Occipital lobe (tissue), 2 donors: Measurements from ENCODE around the gene BLMH. TPM values are rescaled to one million over a fixed set of nuclear protein-coding genes. Genes with fewer than 3 reads are reported as not detected.
A peak's percentile ranks its signal among the peaks of the same experiment; 100 is the strongest.

Experiments used
- DNase-seq: peaks from one replicate; lab custom pipeline; 2025; lab: John Stamatoyannopoulos, UW
- total RNA-seq: library from RNA; depleted of rRNA; stranded (reverse); fragments of >200 nt; gene quantifications from one replicate; pipeline ENCODE4 v1.2.3, GENCODE V29; 2014

BLMH gene
- total RNA-seq, 1 donor from 2014 or later: 37.6 TPM

DNA sequence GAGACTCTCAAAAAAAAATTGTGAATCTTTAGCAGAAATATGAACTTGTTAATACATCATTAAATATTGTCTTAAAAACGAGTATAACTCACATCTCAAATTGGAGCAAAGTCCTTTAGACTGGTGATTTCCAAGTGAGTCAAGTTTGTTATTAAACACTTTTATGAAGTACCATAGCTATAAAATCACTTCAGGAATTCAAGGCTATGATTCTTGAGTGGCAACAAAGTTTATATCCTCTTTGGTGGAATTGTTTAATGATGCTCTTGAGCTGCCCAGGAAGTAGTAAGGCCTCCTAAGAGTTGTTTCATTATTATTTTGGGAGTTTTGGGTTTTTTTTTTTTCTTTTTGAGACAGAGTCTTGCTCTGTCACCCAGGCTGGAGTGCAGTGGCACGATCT, 16.7 kb upstream of the BLMH start:
- no peak for DNase-seq

- no peak for DNase-seq
Measured at GRCh38 chr17:30304778-30305177, 13.0 kb upstream of the BLMH start.

GRCh38 chr17:30302241-30302640, 10.5 kb upstream of the BLMH start:
- DNase-seq: no peak

- DNase-seq: no peak
Measured at GRCh38 chr17:30300818-30301217, 9.1 kb upstream of the BLMH start.

GRCh38 chr17:30299000-30299399, 7.3 kb upstream of the BLMH start:
- no peak for DNase-seq

- no peak for DNase-seq
Measured at GRCh38 chr17:30297715-30298114, 6.0 kb upstream of the BLMH start.

- no peak for DNase-seq
Measured at GRCh38 chr17:30296499-30297080, 4.8 kb upstream of the BLMH start.

GRCh38 chr17:30292286-30292858, 628 bp upstream of the BLMH start:
- peak; percentile 47 for DNase-seq

- DNase-seq: no peak
Measured at GRCh38 chr17:30290696-30291542, 825 bp downstream of the BLMH start.

DNA sequence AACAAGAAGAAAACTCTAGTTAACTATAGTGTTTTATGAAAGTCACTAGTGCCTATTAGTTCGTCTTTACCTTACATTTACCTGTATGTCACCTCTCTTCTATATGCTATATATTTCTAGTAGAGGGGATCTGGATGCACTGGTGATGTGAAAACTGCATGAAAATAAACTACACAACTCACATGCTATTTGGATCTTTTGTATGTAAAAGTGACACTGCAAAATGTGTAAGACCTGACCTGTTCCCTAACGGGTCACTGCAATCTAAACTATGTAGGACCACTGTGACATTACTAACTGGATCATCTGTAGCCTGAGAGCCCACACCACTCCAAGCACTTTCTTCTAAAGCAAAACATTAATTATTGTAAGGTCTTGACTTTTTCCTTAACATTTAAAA, 1.7 kb downstream of the BLMH start:
- no peak for DNase-seq

GRCh38 chr17:30279156-30279555, 12.6 kb downstream of the BLMH start:
- no peak for DNase-seq

DNA sequence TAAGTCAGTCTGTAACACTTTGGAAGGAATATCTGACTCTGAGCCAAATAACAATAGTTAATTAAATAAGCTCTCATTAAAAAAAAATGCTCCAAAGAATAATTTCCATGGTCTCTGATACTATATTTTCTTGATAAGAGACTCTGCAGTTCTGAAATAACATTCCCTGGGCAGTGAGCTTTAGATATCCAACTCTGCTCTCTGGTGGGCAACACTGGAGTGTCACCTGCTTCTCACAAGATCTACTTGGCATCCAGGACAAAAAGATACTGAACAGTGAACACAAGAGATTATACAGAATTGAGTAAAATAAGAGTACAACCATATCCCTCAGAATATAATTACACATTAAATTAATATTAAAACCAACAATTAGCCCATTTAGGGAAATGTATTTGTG, 13.7 kb downstream of the BLMH start:
- DNase-seq: no peak

- DNase-seq: no peak
Measured at GRCh38 chr17:30275911-30276310, 15.8 kb downstream of the BLMH start.

GRCh38 chr17:30274887-30275286, 16.9 kb downstream of the BLMH start:
- no peak for DNase-seq

GRCh38 chr17:30273373-30273772, 18.4 kb downstream of the BLMH start:
- no peak for DNase-seq

- DNase-seq: no peak
Measured at GRCh38 chr17:30271102-30271501, 20.6 kb downstream of the BLMH start.

DNA sequence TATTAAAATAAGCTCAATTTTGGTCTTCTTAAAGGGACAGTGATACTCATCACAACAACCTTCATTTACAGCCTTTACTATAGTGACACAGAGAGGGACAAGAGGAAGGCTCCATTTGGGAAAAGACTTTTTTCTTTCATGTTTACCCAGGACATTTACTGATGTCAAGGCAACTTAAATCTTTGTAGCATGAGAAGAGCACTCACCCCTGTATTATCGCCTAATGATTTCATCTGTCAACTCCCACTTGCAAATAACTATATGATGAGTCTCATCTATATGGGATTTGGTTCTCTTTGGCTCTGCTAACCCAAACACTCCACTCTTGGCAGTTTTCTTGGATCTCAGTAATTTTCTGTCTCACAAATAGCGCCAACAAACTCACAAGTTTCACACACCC, 24.1 kb downstream of the BLMH start:
- DNase-seq: no peak

DNA sequence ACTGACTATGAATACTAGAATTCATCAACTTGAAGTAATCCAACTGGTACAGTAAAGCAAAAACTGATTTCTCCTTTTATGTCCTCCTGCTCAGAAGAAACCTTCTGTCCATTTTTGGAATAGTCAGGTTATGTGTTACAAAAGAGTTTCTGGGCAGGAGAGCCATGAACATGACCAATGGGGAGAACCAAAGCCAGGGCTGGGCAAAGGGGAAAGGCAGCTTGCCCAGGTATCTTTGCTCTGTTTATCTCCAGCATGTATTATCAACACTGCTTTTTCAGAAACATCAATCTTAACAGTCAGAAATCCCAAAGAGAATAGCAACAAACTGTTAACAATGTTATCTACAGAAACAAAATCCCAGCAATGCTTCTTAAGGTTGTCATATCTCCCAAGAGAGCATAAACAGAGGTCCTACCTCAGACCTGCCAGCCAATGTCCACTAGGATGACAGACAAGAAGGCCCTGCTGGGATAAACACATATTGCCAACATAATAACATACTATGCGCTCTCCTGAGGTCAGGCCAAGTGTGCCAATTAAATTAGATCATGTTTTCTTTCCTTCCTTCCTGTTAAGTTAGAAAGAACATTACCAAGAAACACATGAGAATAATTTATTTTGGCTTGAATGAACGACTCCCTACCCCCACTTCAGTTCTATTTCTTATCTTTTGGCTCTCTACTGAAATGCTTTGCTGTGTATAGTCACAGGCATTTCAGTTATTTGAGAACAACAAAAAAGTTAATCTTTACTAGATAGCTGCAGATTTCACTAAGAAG, 28.0 kb downstream of the BLMH start:
- no peak for DNase-seq

DNA sequence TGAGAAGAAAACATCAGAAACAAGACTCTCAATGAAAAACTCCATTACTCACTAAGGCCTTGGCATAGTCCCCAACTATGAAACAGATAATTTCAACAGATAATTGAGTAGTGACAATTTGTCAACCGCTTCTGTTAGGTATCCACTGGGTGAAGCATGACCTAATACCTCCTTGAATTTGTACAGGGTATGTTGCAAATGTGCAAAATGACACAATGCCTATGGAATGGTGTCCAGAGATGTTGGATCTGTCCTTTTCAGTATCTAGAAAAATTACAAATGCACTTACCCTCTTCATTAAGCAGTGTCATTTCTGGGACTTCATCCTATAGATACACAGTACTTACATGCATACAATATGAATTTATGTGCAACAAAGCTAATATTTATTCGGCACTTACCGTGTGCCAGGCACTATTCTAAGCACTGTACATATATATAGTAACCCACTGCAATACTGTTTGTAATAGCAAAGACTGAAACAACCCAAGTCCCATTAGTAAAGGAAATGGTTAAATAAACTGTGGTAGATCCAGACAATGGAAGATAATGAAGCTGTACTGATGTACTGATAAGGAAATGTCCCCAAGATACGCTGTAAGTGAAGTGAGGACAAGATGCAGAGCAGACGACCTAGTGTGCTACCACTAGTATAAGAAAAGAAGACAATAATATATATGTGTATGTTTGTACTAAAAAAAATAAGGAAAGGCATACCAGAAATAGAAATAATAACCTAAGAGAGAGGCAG, 34.8 kb downstream of the BLMH start:
- no peak for DNase-seq

DNA sequence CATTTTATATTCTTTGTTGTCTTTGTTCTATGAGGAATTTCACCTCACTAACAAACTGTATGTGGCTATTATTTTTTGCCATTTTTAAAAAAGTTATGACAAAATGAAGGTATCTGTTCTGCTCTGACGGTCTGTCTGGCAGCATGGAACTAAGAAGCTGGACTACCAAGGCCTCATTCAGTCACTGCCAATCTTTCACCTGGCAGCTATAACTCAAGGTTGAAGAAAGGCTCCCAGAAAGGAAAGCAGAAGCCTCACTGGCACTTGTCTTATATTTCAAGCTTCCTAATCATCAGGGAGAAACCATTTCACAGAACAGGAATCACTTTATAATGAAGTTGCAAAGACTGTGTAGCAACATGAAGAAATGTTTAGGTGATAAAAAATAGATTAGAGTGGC, 37.6 kb downstream of the BLMH start:
- DNase-seq: no peak

- no peak for DNase-seq
Measured at GRCh38 chr17:30253312-30253711, 38.4 kb downstream of the BLMH start.
